ENCODE measurements around the gene AKT3. TPM values are rescaled to one million over a fixed set of nuclear protein-coding genes. Genes with fewer than 3 reads are reported as not detected.

The AKT3 gene
- total and polyA plus RNA-seq, 2 experiments from 2014 or later: 4.5 to 18.5 TPM

DNA sequence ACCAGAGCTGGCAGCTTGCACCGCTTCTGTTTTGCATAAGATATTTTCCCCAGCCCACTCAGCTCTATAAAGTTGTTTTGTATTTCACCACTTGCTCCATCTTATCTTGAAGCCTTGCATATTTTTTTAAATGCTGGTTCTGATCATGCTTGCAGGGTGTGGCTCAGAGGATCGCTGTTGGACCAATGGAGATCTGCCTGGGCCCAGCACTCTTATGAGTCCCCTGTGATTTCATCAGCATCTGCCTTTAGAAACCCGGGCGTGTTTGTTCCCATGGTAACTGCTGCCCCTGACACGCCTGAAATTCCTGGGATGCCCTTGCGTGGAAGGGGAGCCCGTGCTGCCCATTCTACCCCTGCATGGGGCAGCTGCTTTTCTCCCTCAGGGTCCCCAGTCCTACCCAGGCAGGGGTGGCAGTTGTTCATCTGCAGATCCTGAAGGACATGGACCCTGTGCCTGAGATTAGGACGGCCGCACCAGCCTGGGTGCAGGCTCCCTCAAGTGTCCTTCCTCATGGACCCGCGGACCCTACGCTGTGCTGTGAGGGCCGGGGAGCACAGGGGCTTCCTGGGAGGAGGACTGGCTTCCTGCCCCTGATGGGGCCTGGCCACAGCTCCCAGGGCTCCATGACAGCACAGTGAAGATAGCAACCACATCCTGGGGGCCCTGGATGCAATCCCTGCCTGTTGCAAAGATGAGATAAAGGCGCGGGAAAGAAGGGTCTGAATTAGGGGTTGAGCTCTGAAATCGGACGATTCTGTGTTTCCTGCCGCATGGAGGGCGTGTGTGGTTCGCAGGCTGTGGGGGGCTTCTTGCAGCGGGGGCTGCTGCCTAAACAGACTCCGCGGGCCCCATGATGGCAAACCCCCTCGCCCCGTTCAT lies 367.7 kb downstream of the AKT3 start (continued):
- TF ChIP-seq, protein P1, sequence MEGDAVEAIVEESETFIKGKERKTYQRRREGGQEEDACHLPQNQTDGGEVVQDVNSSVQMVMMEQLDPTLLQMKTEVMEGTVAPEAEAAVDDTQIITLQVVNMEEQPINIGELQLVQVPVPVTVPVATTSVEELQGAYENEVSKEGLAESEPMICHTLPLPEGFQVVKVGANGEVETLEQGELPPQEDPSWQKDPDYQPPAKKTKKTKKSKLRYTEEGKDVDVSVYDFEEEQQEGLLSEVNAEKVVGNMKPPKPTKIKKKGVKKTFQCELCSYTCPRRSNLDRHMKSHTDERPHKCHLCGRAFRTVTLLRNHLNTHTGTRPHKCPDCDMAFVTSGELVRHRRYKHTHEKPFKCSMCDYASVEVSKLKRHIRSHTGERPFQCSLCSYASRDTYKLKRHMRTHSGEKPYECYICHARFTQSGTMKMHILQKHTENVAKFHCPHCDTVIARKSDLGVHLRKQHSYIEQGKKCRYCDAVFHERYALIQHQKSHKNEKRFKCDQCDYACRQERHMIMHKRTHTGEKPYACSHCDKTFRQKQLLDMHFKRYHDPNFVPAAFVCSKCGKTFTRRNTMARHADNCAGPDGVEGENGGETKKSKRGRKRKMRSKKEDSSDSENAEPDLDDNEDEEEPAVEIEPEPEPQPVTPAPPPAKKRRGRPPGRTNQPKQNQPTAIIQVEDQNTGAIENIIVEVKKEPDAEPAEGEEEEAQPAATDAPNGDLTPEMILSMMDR (conservative IDR thresholded peaks at IDR 0.05; ENCODE audit: low read depth in 2 of 2): no peak
- no peak for TF ChIP-seq EZH2 (IDR thresholded peaks at IDR 0.05; ENCODE audit: low read depth, unreplicated experiment)

GRCh38 chr1:243481101-243481500 lies 368.9 kb downstream of the AKT3 start:
- Mint-ChIP-seq H3K9me3 (peaks cover 4% of the 10 kb centered on the region; the same call in 2 of the 3 replicates), H3K4me1 (peaks cover 30% of the 10 kb centered on the region), H3K27me3 (ENCODE audit: insufficient read depth, low read depth, poor library complexity) (peaks cover 18% of the 10 kb centered on the region), H3K4me3 (no peak overlapping the region), H3K36me3 (ENCODE audit: low read depth) (peaks cover 4% of the 10 kb centered on the region; the same call in 1 of the 3 replicates), H3K27ac (no peak overlapping the region)
- H2AFZ ChIP-seq: no peak overlapping the region
- peaks cover 15% of the 10 kb centered on the region for H3K4me1 ChIP-seq (ENCODE audit: insufficient read depth)
- H4K20me1 ChIP-seq (replicated peaks; ENCODE audit: insufficient read depth): no peaks in the 10 kb centered on the region
- H3K27ac ChIP-seq (ENCODE audit: low read depth): no peak overlapping the region
- no peaks in the 10 kb centered on the region for H3K27me3 ChIP-seq (ENCODE audit: insufficient read depth)
- H3F3A ChIP-seq (replicated peaks; ENCODE audit: low read depth): no peaks in the 10 kb centered on the region
- H3K4me3 ChIP-seq: no peak overlapping the region
- H3K9me2 ChIP-seq (ENCODE audit: insufficient read depth): peaks cover 6% of the 10 kb centered on the region
- H3K4me2 ChIP-seq: no peak overlapping the region
- no peaks in the 10 kb centered on the region for H3K36me3 ChIP-seq (ENCODE audit: insufficient read depth)
- DNase-seq (ENCODE audit: low spot score): no peak
- no peaks in the 10 kb centered on the region for H3K79me2 ChIP-seq (replicated peaks; ENCODE audit: insufficient read depth)
- ATAC-seq: no peak
- TF ChIP-seq ZNF331 (CRISPR knock-in tag; IDR thresholded peaks at IDR 0.05; ENCODE audit: low read depth) (no peak), EZH2 (IDR thresholded peaks at IDR 0.05; ENCODE audit: low read depth, unreplicated experiment) (no peak), ETS1 (IDR thresholded peaks at IDR 0.05) (no peak), REST (IDR thresholded peaks at IDR 0.05; ENCODE audit: unreplicated experiment) (no peak), JUNB (IDR thresholded peaks at IDR 0.05; ENCODE audit: unreplicated experiment) (no peak), NANOG (IDR thresholded peaks at IDR 0.05; ENCODE audit: borderline replicate concordance) (no peak), EZH2phosphoT487 (IDR thresholded peaks at IDR 0.05; ENCODE audit: unreplicated experiment) (no peak), CREB1 (CRISPR knock-in tag; IDR thresholded peaks at IDR 0.05; ENCODE audit: low read depth) (no peak), POLR2AphosphoS5 (IDR thresholded peaks at IDR 0.05; ENCODE audit: low read depth) (no peak), ZNF114 (CRISPR knock-in tag; IDR thresholded peaks at IDR 0.05) (no peak)
- TF ChIP-seq, protein P2, sequence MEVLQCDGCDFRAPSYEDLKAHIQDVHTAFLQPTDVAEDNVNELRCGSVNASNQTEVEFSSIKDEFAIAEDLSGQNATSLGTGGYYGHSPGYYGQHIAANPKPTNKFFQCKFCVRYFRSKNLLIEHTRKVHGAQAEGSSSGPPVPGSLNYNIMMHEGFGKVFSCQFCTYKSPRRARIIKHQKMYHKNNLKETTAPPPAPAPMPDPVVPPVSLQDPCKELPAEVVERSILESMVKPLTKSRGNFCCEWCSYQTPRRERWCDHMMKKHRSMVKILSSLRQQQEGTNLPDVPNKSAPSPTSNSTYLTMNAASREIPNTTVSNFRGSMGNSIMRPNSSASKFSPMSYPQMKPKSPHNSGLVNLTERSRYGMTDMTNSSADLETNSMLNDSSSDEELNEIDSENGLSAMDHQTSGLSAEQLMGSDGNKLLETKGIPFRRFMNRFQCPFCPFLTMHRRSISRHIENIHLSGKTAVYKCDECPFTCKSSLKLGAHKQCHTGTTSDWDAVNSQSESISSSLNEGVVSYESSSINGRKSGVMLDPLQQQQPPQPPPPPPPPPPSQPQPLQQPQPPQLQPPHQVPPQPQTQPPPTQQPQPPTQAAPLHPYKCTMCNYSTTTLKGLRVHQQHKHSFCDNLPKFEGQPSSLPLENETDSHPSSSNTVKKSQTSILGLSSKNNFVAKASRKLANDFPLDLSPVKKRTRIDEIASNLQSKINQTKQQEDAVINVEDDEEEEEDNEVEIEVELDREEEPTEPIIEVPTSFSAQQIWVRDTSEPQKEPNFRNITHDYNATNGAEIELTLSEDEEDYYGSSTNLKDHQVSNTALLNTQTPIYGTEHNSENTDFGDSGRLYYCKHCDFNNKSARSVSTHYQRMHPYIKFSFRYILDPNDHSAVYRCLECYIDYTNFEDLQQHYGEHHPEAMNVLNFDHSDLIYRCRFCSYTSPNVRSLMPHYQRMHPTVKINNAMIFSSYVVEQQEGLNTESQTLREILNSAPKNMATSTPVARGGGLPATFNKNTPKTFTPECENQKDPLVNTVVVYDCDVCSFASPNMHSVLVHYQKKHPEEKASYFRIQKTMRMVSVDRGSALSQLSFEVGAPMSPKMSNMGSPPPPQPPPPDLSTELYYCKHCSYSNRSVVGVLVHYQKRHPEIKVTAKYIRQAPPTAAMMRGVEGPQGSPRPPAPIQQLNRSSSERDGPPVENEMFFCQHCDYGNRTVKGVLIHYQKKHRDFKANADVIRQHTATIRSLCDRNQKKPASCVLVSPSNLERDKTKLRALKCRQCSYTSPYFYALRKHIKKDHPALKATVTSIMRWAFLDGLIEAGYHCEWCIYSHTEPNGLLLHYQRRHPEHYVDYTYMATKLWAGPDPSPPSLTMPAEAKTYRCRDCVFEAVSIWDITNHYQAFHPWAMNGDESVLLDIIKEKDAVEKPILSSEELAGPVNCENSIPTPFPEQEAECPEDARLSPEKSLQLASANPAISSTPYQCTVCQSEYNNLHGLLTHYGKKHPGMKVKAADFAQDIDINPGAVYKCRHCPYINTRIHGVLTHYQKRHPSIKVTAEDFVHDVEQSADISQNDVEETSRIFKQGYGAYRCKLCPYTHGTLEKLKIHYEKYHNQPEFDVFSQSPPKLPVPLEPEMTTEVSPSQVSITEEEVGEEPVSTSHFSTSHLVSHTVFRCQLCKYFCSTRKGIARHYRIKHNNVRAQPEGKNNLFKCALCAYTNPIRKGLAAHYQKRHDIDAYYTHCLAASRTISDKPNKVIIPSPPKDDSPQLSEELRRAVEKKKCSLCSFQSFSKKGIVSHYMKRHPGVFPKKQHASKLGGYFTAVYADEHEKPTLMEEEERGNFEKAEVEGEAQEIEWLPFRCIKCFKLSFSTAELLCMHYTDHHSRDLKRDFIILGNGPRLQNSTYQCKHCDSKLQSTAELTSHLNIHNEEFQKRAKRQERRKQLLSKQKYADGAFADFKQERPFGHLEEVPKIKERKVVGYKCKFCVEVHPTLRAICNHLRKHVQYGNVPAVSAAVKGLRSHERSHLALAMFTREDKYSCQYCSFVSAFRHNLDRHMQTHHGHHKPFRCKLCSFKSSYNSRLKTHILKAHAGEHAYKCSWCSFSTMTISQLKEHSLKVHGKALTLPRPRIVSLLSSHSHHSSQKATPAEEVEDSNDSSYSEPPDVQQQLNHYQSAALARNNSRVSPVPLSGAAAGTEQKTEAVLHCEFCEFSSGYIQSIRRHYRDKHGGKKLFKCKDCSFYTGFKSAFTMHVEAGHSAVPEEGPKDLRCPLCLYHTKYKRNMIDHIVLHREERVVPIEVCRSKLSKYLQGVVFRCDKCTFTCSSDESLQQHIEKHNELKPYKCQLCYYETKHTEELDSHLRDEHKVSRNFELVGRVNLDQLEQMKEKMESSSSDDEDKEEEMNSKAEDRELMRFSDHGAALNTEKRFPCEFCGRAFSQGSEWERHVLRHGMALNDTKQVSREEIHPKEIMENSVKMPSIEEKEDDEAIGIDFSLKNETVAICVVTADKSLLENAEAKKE (CRISPR knock-in tag; IDR thresholded peaks at IDR 0.05): no peak

Data from GM23338 (cell line).